A549 (cell line): ENCODE results near the gene TAX1BP1. TPM values are rescaled to one million over a fixed set of nuclear protein-coding genes. Genes with fewer than 3 reads are reported as not detected.

Experiments
- ATAC-seq, 2 experiments: fragments of 200-7000 bp in 1 of 2; fragments of >200 bp in 1 of 2; cut with Nextera tagmentation in 1 of 2; cut with Tn5 transposase in 1 of 2; 3 replicates each; pipeline versions ENCODE4 v1.8.0 to v1.9.1; 2018 to 2020; ENCODE audit warnings: mild to moderate bottlenecking in 1 of 2, moderate library complexity in 1 of 2
- CTCF ChIA-PET: fragments of 300-600 bp; sonication (Branson Sonifier 250); formaldehyde crosslinking; extraction: SDS; loops from one replicate; lab custom pipeline; 2021; ENCODE audit warnings: antibody characterized with exemption, inconsistent platforms; lab: Yijun Ruan, JAX
- POLR2A ChIA-PET: fragments of 350-600 bp; formaldehyde crosslinking; extraction: SDS; loops from one replicate; lab custom pipeline; 2021; ENCODE audit warnings: antibody characterized with exemption, inconsistent platforms; lab: Yijun Ruan, JAX
- DNase-seq, 2 experiments: peaks; one replicate each; pipeline versions ENCODE4 v3.0.0 to v3.0.0-alpha.2; 2011 to 2016; ENCODE audit warnings: low read depth in 1 of 2, low spot score in 1 of 2
- FAIRE-seq: peaks from 2 replicates; lab custom pipeline; 2011; peaks lifted over from hg19 to GRCh38; lab: Jason Lieb, UNC
- H3K27ac ChIP-seq, 2 experiments: fragments of >200 bp; sonication (Bioruptor Twin); formaldehyde crosslinking; 3 replicates each; pipeline ENCODE4 v1.5.1; 2016 to 2017
- H3K4me1 ChIP-seq: fragments of >200 bp; sonication (Bioruptor Twin); formaldehyde crosslinking; 3 replicates; pipeline ENCODE4 v1.6.1; 2016
- H3K4me2 ChIP-seq: fragments of >200 bp; sonication (Bioruptor Twin); formaldehyde crosslinking; 3 replicates; pipeline ENCODE4 v1.6.1; 2016
- H3K4me3 ChIP-seq: fragments of >200 bp; sonication (Bioruptor Twin); formaldehyde crosslinking; 3 replicates; pipeline ENCODE4 v1.5.1; 2016
- H3K9me3 ChIP-seq: fragments of >200 bp; sonication (Bioruptor Twin); formaldehyde crosslinking; 3 replicates; pipeline ENCODE4 v1.6.1; 2016
- CBX8 ChIP-seq: fragments of 200-600 bp; sonication (generic); IDR thresholded peaks from 2 replicates; pipeline ENCODE4 v1.6.1; 2016
- EHMT2 ChIP-seq: fragments of 200-600 bp; sonication (generic); IDR thresholded peaks from 2 replicates; pipeline ENCODE4 v1.6.1; 2016; ENCODE audit warnings: antibody characterized with exemption, low read depth, mild to moderate bottlenecking, moderate library complexity
- ELK1 ChIP-seq: fragments of 150-350 bp; IDR thresholded peaks from 2 replicates; pipeline ENCODE4 v1.6.1; 2014; ENCODE audit warnings: low read depth, mild to moderate bottlenecking, low read length
- ESRRA ChIP-seq: fragments of 150-350 bp; IDR thresholded peaks from 2 replicates; pipeline ENCODE4 v1.6.1; 2014; ENCODE audit warnings: mild to moderate bottlenecking, low read length, borderline replicate concordance
- FOXS1 ChIP-seq: fragments of 250-450 bp; sonication (Bioruptor Pico); IDR thresholded peaks from 2 replicates; pipeline ENCODE4 v1.5.0; 2020; ENCODE audit warnings: mild to moderate bottlenecking, moderate library complexity
- HEYL ChIP-seq: fragments of 250-450 bp; sonication (Bioruptor Pico); IDR thresholded peaks from 2 replicates; pipeline ENCODE4 v1.8.0; 2021; ENCODE audit warnings: mild to moderate bottlenecking, moderate library complexity
- HOXA7 ChIP-seq: fragments of 250-450 bp; sonication (Bioruptor Pico); IDR thresholded peaks from 2 replicates; pipeline ENCODE4 v1.5.0; 2020; ENCODE audit warnings: mild to moderate bottlenecking, moderate library complexity
- JUNB ChIP-seq: fragments of >200 bp; sonication (Bioruptor Twin); formaldehyde crosslinking; IDR thresholded peaks from 2 replicates; pipeline ENCODE4 v1.6.1; 2016
- KDM1A ChIP-seq: fragments of 200-600 bp; sonication (generic); IDR thresholded peaks from 2 replicates; pipeline ENCODE4 v1.6.1; 2016; ENCODE audit warnings: low read depth, mild to moderate bottlenecking
- MYC ChIP-seq: IDR thresholded peaks from 2 replicates; pipeline ENCODE4 v1.6.1; 2012; ENCODE audit warnings: mild to moderate bottlenecking, inconsistent platforms, low read length, improper control_type of control experiment, borderline replicate concordance
- PHF8 ChIP-seq: fragments of 200-600 bp; sonication (generic); IDR thresholded peaks from 2 replicates; pipeline ENCODE4 v1.6.1; 2016; ENCODE audit warnings: low read depth, mild to moderate bottlenecking, antibody characterized with exemption, moderate library complexity, borderline replicate concordance
- POLR2A ChIP-seq: IDR thresholded peaks from 2 replicates; pipeline ENCODE4 v1.6.1; 2012; ENCODE audit warnings: mild to moderate bottlenecking, low read length
- POLR2AphosphoS2 ChIP-seq: conservative IDR thresholded peaks from 2 replicates; pipeline ENCODE4 v1.6.1; 2012; ENCODE audit warnings: low read length, improper control_type of control experiment, inconsistent platforms
- RARB ChIP-seq: fragments of 250-450 bp; sonication (Bioruptor Pico); IDR thresholded peaks from 2 replicates; pipeline ENCODE4 v1.8.0; 2021; ENCODE audit warnings: mild to moderate bottlenecking, moderate library complexity
- TFCP2L1 ChIP-seq: fragments of 250-450 bp; sonication (Bioruptor Pico); IDR thresholded peaks from 2 replicates; pipeline ENCODE4 v1.5.0; 2021; ENCODE audit warnings: mild to moderate bottlenecking
- TP53 ChIP-seq: fragments of 250-450 bp; sonication (Bioruptor Pico); IDR thresholded peaks from 2 replicates; pipeline ENCODE4 v1.5.0; 2021; ENCODE audit warnings: mild to moderate bottlenecking, moderate library complexity
- ZC3H11A ChIP-seq: fragments of 450-650 bp; IDR thresholded peaks from 2 replicates; pipeline ENCODE4 v1.6.1; 2014; ENCODE audit warnings: antibody characterized with exemption, mild to moderate bottlenecking
- WGBS: methylation state at CpG from one replicate; pipeline ENCODE4 v1.1.6; 2017; ENCODE audit errors: missing lambda C conversion rate; 5-methylcytosine and 5-hydroxymethylcytosine counted together
- polyA plus RNA-seq, 4 experiments: library from polyadenylated mRNA; depleted of rRNA in 3 of 4; stranded (reverse); fragments of >200 nt; fragmentation: RNase III in 1 of 4; extraction: RNeasy Plus Mini Kit Qiagen cat#74134 plus additional on column Dnase treatment in 1 of 4; gene quantifications; 2 replicates in 3 of 4; 3 replicates in 1 of 4; pipeline ENCODE4 v1.2.3, GENCODE V29; 2011 to 2017
- TF ChIP-seq, protein P1 (sequence below): fragments of >200 bp; sonication (Bioruptor Twin); formaldehyde crosslinking; IDR thresholded peaks from 3 replicates; pipeline ENCODE4 v1.5.1; 2016
- TF ChIP-seq, protein P2 (sequence below): IDR thresholded peaks from 2 replicates; pipeline ENCODE4 v1.6.1; 2012
- TF ChIP-seq, protein P3 (sequence below): fragments of >200 bp; sonication (Bioruptor Twin); formaldehyde crosslinking; IDR thresholded peaks from 3 replicates; pipeline ENCODE4 v1.6.1; 2016

TAX1BP1 gene
- polyA plus RNA-seq, 2 of the 4 experiments (the other 2 are of a cell fraction), result 105 to 180 TPM

GRCh38 chr7:27727058-27727457, 12.9 kb upstream of the TAX1BP1 start (continued):
- no peak for TF ChIP-seq TFCP2L1 (CRISPR knock-in tag)

DNA sequence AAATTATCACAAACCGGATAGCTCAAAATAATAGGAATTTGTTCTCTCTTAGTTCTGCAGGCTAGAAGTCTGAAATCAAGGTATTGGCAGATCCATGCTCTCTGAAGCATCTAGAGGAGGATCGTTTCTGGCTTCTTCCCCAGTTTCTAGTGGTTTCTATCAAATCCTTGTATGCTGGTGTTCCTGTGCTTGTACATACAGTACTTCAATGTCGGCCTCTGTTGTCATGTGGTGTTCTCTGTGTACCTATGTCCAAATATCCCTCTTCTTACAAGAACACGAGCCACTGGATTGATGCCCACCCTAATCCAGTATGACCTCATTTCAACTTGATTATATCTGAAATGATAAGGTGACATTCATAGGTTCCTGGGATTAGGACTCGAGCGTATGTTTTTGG, 9.8 kb upstream of the TAX1BP1 start:
- no peak overlapping the region for H3K4me3 ChIP-seq
- WGBS, result 54% methylated on average over 6 of the region's 6 CpGs
- H3K4me2 ChIP-seq, result no peak overlapping the region
- no peaks in the 10 kb centered on the region for H3K9me3 ChIP-seq
- peaks cover 10% of the 10 kb centered on the region for H3K4me1 ChIP-seq
- CTCF ChIA-PET, result interaction anchor here (0.9 to 1.4 kb wide), 2 partner anchors 9 to 11 kb away, joined by 3 to 4 read pairs; no protein-coding TSS in a partner anchor
- FAIRE-seq (no peak), DNase-seq (no peak), ATAC-seq (no peak)
- TF ChIP-seq ESRRA, result no peak
- TF ChIP-seq, protein P1, sequence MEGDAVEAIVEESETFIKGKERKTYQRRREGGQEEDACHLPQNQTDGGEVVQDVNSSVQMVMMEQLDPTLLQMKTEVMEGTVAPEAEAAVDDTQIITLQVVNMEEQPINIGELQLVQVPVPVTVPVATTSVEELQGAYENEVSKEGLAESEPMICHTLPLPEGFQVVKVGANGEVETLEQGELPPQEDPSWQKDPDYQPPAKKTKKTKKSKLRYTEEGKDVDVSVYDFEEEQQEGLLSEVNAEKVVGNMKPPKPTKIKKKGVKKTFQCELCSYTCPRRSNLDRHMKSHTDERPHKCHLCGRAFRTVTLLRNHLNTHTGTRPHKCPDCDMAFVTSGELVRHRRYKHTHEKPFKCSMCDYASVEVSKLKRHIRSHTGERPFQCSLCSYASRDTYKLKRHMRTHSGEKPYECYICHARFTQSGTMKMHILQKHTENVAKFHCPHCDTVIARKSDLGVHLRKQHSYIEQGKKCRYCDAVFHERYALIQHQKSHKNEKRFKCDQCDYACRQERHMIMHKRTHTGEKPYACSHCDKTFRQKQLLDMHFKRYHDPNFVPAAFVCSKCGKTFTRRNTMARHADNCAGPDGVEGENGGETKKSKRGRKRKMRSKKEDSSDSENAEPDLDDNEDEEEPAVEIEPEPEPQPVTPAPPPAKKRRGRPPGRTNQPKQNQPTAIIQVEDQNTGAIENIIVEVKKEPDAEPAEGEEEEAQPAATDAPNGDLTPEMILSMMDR, result no peak
- no peak overlapping the region for H3K27ac ChIP-seq
- POLR2A ChIA-PET, result interaction anchor here (1.5 kb wide), 1 partner anchor 10 kb away, joined by 6 read pairs; the partner anchor contains the start of gene TAX1BP1

DNA sequence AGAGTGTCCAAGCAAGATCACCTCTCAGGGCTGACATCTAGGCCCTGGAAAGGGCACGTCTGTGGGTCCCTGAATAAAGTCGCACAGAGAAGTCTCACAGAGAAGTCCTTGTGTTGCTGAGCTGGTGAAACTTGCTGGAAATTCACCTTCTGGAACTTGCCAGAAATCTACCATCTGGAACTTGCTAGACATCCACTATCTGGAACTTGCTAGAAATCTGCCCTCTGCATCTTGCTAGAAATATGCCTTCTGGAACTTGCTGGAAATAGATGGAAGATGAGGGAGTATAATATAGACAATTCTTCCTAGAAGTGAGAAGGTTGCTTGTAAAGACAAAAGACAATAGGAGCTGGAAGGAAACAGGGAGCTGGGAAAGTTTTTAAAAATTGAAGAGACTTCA, 5.4 kb upstream of the TAX1BP1 start:
- FAIRE-seq, result no peak
- H3K4me3 ChIP-seq, result no peak overlapping the region
- ChIA-PET POLR2A (no interaction called here), CTCF (interaction anchor here (1.3 to 1.8 kb wide), 3 partner anchors 10 to 286 kb away, joined by 3 to 9 read pairs (median 3); no protein-coding TSS in a partner anchor)
- WGBS, result 86% methylated on average over 2 of the region's 2 CpGs
- no peak for ATAC-seq
- H3K27ac ChIP-seq, result peak overlapping the region in 1 of 2 experiments; percentile 42; a peak in 3 of 6 replicates
- H3K4me2 ChIP-seq, result peak overlapping the region; percentile 62
- H3K4me1 ChIP-seq, result peaks cover 22% of the 10 kb centered on the region
- DNase-seq, result no peak
- no peaks in the 10 kb centered on the region for H3K9me3 ChIP-seq
- no peak for TF ChIP-seq TFCP2L1 (CRISPR knock-in tag)
- TF ChIP-seq CBX8, result no peak
- no peak for TF ChIP-seq FOXS1 (CRISPR knock-in tag)
- TF ChIP-seq KDM1A, result no peak
- TF ChIP-seq TP53 (CRISPR knock-in tag), result no peak
- TF ChIP-seq PHF8, result no peak
- TF ChIP-seq JUNB, result no peak
- TF ChIP-seq EHMT2, result no peak
- TF ChIP-seq RARB (CRISPR knock-in tag), result no peak
- no peak for TF ChIP-seq HOXA7 (CRISPR knock-in tag)
- TF ChIP-seq POLR2AphosphoS2, result no peak
- no peak for TF ChIP-seq POLR2A
- TF ChIP-seq, protein P2, sequence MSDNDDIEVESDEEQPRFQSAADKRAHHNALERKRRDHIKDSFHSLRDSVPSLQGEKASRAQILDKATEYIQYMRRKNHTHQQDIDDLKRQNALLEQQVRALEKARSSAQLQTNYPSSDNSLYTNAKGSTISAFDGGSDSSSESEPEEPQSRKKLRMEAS, result no peak
- no peak for TF ChIP-seq ELK1
- TF ChIP-seq MYC, result no peak
- no peak for TF ChIP-seq ZC3H11A
- TF ChIP-seq HEYL, result no peak
- TF ChIP-seq, protein P3, sequence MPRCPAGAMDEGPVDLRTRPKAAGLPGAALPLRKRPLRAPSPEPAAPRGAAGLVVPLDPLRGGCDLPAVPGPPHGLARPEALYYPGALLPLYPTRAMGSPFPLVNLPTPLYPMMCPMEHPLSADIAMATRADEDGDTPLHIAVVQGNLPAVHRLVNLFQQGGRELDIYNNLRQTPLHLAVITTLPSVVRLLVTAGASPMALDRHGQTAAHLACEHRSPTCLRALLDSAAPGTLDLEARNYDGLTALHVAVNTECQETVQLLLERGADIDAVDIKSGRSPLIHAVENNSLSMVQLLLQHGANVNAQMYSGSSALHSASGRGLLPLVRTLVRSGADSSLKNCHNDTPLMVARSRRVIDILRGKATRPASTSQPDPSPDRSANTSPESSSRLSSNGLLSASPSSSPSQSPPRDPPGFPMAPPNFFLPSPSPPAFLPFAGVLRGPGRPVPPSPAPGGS, result no peak
